GM12801 (cell line): ENCODE measurements around the gene RNF4.

Experiments used
- TF ChIP-seq, protein P1 (sequence below): IDR thresholded peaks from one replicate; pipeline ENCODE4 v1.5.1; 2011; ENCODE audit warnings: control low read depth; ENCODE audit not compliant: insufficient read length; ENCODE audit errors: extremely low read depth

The RNF4 gene

GRCh38 chr4:2462992-2463762 lies 5.7 kb upstream of the RNF4 start:
- TF ChIP-seq, protein P1, sequence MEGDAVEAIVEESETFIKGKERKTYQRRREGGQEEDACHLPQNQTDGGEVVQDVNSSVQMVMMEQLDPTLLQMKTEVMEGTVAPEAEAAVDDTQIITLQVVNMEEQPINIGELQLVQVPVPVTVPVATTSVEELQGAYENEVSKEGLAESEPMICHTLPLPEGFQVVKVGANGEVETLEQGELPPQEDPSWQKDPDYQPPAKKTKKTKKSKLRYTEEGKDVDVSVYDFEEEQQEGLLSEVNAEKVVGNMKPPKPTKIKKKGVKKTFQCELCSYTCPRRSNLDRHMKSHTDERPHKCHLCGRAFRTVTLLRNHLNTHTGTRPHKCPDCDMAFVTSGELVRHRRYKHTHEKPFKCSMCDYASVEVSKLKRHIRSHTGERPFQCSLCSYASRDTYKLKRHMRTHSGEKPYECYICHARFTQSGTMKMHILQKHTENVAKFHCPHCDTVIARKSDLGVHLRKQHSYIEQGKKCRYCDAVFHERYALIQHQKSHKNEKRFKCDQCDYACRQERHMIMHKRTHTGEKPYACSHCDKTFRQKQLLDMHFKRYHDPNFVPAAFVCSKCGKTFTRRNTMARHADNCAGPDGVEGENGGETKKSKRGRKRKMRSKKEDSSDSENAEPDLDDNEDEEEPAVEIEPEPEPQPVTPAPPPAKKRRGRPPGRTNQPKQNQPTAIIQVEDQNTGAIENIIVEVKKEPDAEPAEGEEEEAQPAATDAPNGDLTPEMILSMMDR = no peak

- TF ChIP-seq, protein P1 = no peak
These were observed 3.9 kb upstream of the RNF4 start for GRCh38 chr4:2465032-2465431.

GRCh38 chr4:2469192-2469984 lies 482 bp downstream of the RNF4 start:
- TF ChIP-seq, protein P1 = no peak

DNA sequence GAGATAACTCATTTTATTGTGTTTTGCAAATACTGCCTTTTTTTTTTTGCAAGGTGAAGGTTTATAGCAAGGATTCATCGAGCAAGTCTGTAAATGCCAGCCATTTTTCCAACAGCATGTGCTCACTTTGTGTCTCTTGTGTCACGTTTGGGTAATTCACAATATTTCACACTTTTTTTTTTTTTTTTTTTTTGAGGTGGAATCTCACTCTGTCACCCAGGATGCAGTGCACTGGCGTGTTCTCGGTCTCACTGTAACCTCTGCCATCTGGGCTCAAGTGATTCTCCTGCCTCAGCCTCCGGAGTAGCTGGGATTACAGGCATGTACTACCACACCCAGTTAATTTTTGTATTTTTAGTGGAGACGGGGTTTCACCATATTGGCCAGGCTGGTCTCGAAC lies 1.9 kb downstream of the RNF4 start:
- TF ChIP-seq, protein P1 = no peak

- TF ChIP-seq, protein P1 = no peak
These were observed 3.3 kb downstream of the RNF4 start for GRCh38 chr4:2472187-2472586.

DNA sequence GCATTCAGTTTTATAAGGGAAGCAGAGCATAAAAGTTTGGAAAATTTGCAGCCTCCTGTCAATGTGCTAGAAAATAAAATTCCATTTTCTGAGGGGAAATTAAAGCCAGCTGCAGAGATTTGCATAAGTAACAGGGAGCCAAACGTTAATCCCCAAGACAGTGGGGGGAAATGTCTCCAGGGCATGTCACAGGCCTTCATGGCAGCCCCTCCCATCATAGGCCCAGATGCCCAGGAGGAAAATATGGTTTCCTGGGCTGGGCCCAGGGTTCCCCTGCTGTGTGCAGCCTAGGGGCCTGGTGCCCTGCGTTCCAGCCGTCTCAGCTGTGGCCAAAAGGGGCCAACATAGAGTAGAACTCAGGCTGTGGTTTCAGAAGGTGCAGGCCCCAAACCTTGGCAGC lies 9.3 kb downstream of the RNF4 start:
- TF ChIP-seq, protein P1 = no peak

GRCh38 chr4:2480649-2481048 lies 11.7 kb downstream of the RNF4 start:
- TF ChIP-seq, protein P1 = no peak
